ENCODE results near the gene STX18.

The STX18 gene

DNA sequence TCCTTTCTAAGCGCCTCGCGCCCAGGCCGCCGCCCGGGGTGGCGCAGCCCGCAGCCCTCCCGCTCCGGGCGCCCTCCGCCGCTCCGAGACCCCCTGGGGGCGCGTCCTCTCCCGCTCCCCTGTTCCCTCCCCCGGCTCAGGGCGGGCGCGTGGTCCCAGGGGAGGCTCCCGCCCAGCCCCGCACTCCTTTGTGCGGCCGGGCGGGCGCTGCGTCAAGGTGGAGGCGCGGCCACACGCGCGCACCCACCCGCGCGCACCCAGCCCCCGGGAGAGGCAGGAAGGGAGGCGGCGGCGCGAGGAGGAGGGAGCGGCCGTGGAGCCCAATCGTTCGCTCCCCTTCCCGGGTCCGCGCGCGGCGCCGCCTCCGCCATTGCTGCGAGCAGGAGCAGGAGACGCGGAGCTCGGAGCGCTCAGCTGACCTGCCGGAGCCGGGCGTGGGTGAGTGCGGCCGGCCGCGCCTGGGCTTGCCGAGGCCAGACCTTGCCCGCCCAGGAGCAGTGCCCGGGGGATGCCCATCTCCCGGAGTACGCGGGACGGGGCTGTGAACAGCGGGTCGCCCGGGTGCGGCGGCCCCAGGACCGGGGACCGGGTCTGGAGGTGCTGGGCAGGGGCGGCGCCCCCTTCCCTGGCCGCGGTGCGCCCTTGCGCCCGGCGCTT lies 155.0 kb downstream of the STX18 start, which contains the start of gene NSG1:
TSS of gene NSG1 (plus strand) at position 367 of the 657 bp plus-strand sequence. CDS start 528 bp downstream, outside the sequence.
- H3K36me3 ChIP-seq (ENCODE audit: insufficient read depth, low read length) = peaks cover 5% of the 10 kb centered on the region; the same call in 1 of the 2 replicates
- TF ChIP-seq EZH2 (IDR thresholded peaks at IDR 0.05) (no peak), POLR2AphosphoS5 (IDR thresholded peaks at IDR 0.05; ENCODE audit: borderline replicate concordance, low read depth, low read length) (no peak), FOXP2 (optimal IDR thresholded peaks at IDR 0.05; ENCODE audit: control extremely low read depth, extremely low read length, insufficient read depth) (no peak)
- H3K27ac ChIP-seq = no peak within 1 kb of the TSS
- H3K9ac ChIP-seq (ENCODE audit: insufficient read length) = peak within 1 kb of the TSS; percentile 55
- DNase-seq (ENCODE audit: low read depth, low spot score) = no peak
- H3K4me3 ChIP-seq = peak within 1 kb of the TSS; percentile 93
- no peaks in the 10 kb centered on the region for H3K9me3 ChIP-seq (ENCODE audit: low read depth, low read length)

DNA sequence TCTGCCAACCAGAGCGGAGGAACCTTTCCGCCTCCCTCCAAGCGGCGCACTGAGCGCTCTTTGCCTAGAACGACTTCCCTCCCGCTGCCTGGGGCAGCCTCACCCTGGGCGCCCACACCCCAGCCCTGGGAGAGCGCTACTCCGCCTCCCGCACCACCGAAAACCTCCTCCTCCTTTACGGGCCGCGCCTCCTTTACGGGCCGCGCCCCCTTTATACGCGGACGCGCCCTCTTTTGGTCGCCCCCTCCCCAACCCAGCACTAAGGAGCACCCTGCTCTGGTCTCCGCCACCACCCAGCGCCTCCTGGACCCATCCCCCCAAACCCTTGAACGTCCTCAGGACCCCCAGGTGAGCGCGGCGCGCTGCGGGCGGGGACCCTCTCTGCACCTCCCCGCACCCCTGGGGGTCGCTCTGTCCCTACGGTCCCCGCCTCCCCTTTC lies 155.5 kb downstream of the STX18 start:
- TF ChIP-seq FOXP2 (optimal IDR thresholded peaks at IDR 0.05; ENCODE audit: control extremely low read depth, extremely low read length, insufficient read depth) (no peak), POLR2AphosphoS5 (IDR thresholded peaks at IDR 0.05; ENCODE audit: borderline replicate concordance, low read depth, low read length) (no peak), EZH2 (IDR thresholded peaks at IDR 0.05) (no peak)
- Histone ChIP-seq H3K9ac (ENCODE audit: insufficient read length) (peak overlapping the region; percentile 55), H3K9me3 (ENCODE audit: low read depth, low read length) (no peaks in the 10 kb centered on the region), H3K4me3 (peak overlapping the region; percentile 93), H3K27ac (no peak overlapping the region), H3K36me3 (ENCODE audit: insufficient read depth, low read length) (peaks cover 2% of the 10 kb centered on the region; the same call in 1 of the 2 replicates)
- DNase-seq (ENCODE audit: low read depth, low spot score) = no peak

DNA sequence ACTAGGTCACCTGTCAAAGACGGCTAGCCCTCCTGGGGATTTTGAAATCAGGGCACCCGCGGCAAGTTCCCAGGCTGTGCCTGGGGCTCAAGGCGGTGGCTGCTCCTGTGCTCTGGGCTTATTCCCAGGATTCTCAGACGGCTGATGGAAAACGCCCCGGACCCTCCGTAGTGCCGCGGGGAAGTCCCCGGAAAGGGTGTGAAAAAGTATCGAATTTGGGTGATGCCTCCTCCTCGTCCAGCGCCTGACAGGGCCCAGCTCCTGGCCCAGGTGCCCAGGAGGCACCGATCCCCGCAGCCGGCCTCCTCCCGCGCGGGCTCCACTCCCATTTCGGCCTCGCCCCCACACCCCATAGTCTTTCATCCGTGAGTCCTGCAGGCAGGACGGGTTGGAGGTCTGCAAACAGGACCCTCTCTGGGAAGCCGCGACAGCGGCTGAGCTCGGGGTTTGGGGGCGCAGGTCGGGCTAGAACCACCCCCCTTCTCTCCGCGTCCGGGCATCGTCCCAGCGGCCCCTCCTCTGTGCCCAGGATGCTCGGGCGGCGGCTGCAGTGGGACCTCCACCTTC lies 156.0 kb downstream of the STX18 start:
- Histone ChIP-seq H3K9me3 (ENCODE audit: low read depth, low read length) (no peaks in the 10 kb centered on the region), H3K9ac (ENCODE audit: insufficient read length) (no peak overlapping the region), H3K4me3 (peak overlapping the region; percentile 93), H3K36me3 (ENCODE audit: insufficient read depth, low read length) (no peaks in the 10 kb centered on the region), H3K27ac (no peak overlapping the region)
- no peak for TF ChIP-seq FOXP2 (optimal IDR thresholded peaks at IDR 0.05; ENCODE audit: control extremely low read depth, extremely low read length, insufficient read depth)
- no peak for TF ChIP-seq POLR2AphosphoS5 (IDR thresholded peaks at IDR 0.05; ENCODE audit: borderline replicate concordance, low read depth, low read length)
- TF ChIP-seq EZH2 (IDR thresholded peaks at IDR 0.05) = no peak
- no peak for DNase-seq (ENCODE audit: low read depth, low spot score)

DNA sequence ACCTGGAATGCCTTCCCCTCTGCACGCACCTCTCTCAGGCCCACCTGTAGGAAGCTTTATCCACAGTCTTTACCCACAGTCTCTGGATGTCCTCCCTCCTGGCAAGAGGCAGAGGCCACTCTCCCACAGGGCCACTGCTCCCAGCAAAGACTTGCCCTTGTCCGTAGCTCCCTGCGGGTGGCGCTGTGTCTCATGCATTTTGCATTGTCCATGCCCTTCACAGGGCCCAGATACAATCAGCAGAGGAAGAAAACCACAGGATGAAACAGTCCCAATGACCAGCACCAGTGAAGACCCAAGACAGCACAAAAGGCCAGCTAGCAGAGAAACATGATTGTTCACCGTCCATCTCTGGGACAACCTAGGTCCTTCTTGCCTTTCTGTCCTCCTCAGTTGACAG lies 157.0 kb downstream of the STX18 start:
- Histone ChIP-seq H3K4me3 (no peak overlapping the region), H3K27ac (no peak overlapping the region), H3K36me3 (ENCODE audit: insufficient read depth, low read length) (no peaks in the 10 kb centered on the region), H3K9me3 (ENCODE audit: low read depth, low read length) (no peaks in the 10 kb centered on the region), H3K9ac (ENCODE audit: insufficient read length) (no peak overlapping the region)
- DNase-seq (ENCODE audit: low read depth, low spot score) = no peak
- TF ChIP-seq EZH2 (IDR thresholded peaks at IDR 0.05) (no peak), FOXP2 (optimal IDR thresholded peaks at IDR 0.05; ENCODE audit: control extremely low read depth, extremely low read length, insufficient read depth) (no peak)

DNA sequence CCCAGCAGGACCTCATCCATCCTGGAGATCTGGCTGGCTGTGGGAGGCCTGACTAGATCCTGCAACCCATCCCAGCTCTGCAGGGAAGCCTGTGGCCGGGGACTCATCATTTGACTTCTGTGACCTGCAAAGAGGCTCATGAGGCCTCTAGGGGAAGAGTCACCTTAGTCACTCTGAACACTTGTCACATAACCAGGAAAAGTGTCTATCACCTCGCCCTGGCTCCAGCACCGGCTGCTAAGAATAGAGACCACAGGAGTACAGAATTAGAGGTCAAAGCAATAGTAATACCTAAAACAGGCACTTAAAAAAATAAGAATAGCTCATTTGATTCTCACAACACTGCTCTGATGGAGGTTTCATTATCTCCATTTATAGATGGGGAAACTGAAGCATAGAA lies 158.8 kb downstream of the STX18 start:
- DNase-seq (ENCODE audit: low read depth, low spot score) = no peak
- Histone ChIP-seq H3K36me3 (ENCODE audit: insufficient read depth, low read length) (no peaks in the 10 kb centered on the region), H3K9me3 (ENCODE audit: low read depth, low read length) (no peaks in the 10 kb centered on the region), H3K27ac (no peak overlapping the region), H3K4me3 (no peak overlapping the region), H3K9ac (ENCODE audit: insufficient read length) (no peak overlapping the region)
- TF ChIP-seq EZH2 (IDR thresholded peaks at IDR 0.05) (no peak), POLR2AphosphoS5 (IDR thresholded peaks at IDR 0.05; ENCODE audit: borderline replicate concordance, low read depth, low read length) (no peak), FOXP2 (optimal IDR thresholded peaks at IDR 0.05; ENCODE audit: control extremely low read depth, extremely low read length, insufficient read depth) (no peak)

DNA sequence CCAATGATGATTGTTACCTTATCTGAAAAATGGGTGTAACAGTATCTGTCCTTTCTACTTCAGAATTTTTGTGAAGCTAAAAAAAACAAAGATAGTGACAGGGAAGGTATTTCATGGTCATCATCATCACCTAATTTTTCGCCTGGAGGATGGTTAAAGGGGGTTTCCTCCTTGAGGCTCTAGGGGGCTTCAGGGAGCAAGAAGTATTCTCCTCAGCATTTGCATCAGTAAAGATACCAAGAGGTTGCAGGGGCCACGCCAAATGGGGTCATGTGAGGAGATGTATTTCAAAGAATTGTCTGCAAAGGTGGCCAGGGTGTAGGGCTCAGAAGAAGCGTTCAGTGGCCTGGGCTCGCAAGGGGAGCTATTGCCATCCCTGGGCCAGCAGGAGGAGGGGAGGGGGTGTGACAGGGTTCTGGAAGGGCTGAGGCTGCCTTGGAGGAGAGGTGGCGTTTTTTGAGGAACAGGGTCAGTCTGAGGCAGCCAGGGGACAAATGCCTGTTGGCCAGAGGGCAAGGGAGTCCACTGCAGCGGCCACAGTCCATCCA lies 162.2 kb downstream of the STX18 start:
- TF ChIP-seq FOXP2 (optimal IDR thresholded peaks at IDR 0.05; ENCODE audit: control extremely low read depth, extremely low read length, insufficient read depth) = no peak
- TF ChIP-seq EZH2 (IDR thresholded peaks at IDR 0.05) = no peak
- no peak for TF ChIP-seq POLR2AphosphoS5 (IDR thresholded peaks at IDR 0.05; ENCODE audit: borderline replicate concordance, low read depth, low read length)
- no peak overlapping the region for H3K27ac ChIP-seq
- H3K36me3 ChIP-seq (ENCODE audit: insufficient read depth, low read length) = no peaks in the 10 kb centered on the region
- no peaks in the 10 kb centered on the region for H3K9me3 ChIP-seq (ENCODE audit: low read depth, low read length)
- H3K4me3 ChIP-seq = no peak overlapping the region
- DNase-seq (ENCODE audit: low read depth, low spot score) = no peak
- no peak overlapping the region for H3K9ac ChIP-seq (ENCODE audit: insufficient read length)

DNA sequence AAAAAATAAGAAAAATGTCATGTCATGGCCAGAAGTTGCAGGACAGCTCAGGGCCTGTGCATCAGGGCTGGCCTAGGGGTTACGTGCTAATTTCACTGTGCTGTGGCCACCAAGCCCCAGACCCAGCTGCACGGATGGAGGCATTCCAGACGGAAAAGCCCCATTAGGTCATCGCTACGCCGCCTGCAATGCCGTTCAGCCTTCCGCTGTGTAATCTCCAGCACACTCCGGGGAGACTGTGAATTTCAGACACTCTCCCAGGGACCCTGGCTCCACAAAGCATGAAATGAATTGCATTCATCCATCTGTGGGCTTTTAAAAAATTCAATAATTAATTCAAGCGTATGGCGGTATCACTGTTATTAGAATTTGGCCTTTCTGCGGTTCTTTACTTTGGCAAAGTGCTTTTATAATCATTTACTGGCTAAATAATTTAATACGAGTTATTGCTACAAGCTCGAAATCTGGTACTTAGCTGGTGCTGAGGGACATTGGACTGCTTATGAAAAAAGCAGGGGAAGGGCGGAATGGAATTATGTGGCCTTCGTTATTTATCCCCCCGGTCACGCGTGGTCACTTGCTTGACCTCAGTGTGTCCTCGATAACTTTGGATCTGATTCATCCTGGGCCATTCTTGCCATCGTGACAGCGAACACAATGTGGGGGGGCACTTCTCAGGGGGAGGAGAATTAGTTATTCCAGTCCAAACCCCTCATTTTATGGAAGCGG lies 164.0 kb downstream of the STX18 start:
- DNase-seq (ENCODE audit: low read depth, low spot score) = no peak
- TF ChIP-seq FOXP2 (optimal IDR thresholded peaks at IDR 0.05; ENCODE audit: control extremely low read depth, extremely low read length, insufficient read depth) (no peak), EZH2 (IDR thresholded peaks at IDR 0.05) (no peak), POLR2AphosphoS5 (IDR thresholded peaks at IDR 0.05; ENCODE audit: borderline replicate concordance, low read depth, low read length) (no peak)
- no peak overlapping the region for H3K9ac ChIP-seq (ENCODE audit: insufficient read length)
- no peak overlapping the region for H3K4me3 ChIP-seq
- no peaks in the 10 kb centered on the region for H3K36me3 ChIP-seq (ENCODE audit: insufficient read depth, low read length)
- no peaks in the 10 kb centered on the region; the same call in 1 of the 2 replicates for H3K9me3 ChIP-seq (ENCODE audit: low read depth, low read length)
- no peak overlapping the region for H3K27ac ChIP-seq

DNA sequence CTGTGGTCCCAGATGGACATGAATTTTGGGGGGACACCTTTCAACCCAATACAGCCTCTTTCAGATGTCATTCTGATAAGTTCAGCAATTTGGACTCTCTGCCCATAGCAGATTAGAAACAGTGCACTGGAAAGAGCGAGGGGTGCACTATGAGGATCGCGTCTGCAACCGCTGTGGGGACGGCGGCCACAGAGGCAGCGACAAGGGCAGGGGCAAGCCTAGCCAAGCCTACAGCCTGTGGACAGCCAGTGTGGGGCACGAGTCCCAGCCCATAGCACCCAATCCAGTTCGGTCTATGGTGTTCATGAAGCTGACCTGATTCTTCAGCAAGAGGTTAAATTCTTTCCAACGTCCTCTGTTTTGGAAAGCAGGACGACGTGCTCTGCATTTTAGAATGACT lies 164.7 kb downstream of the STX18 start:
- Histone ChIP-seq H3K36me3 (ENCODE audit: insufficient read depth, low read length) (no peaks in the 10 kb centered on the region), H3K9ac (ENCODE audit: insufficient read length) (no peak overlapping the region), H3K4me3 (no peak overlapping the region), H3K9me3 (ENCODE audit: low read depth, low read length) (no peaks in the 10 kb centered on the region; the same call in 1 of the 2 replicates), H3K27ac (no peak overlapping the region)
- TF ChIP-seq FOXP2 (optimal IDR thresholded peaks at IDR 0.05; ENCODE audit: control extremely low read depth, extremely low read length, insufficient read depth) (no peak), EZH2 (IDR thresholded peaks at IDR 0.05) (no peak), POLR2AphosphoS5 (IDR thresholded peaks at IDR 0.05; ENCODE audit: borderline replicate concordance, low read depth, low read length) (no peak)
- DNase-seq (ENCODE audit: low read depth, low spot score) = no peak
